ENCODE measurements around the gene IL3.
"Not testable (repeated sequence)": the region's sequence is repeated elsewhere in the genome, so short reads cannot be mapped to it uniquely, and the experiment has no call there.

IL3 gene

DNA sequence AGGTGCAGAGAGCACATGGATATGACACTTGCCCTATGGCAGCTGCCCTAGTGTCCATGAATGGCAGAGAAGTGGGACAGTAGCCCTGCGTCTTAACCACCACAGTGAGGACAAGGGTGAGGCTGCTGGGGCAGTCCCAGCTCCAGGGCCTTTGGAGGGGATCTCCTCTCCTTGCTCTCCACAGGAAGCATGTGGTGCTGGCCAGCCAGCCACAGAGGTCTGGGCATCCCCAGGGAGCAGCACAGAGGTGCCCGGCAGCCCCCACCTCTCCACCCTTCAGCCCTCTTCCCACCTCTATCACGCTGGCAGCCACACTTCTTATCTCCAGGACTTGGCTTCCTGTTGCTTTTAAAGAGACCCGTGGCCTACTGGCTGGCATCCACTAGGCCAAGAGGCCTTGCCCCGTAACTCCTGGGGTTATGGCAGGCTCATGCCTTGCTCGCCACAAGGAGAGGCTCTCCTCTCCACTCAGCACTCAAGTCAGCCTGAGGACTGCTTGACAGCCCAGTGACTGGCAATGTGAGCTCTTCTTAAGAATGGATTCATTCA, 35.0 kb downstream of the IL3 start:
- DNase-seq, result no peak

DNA sequence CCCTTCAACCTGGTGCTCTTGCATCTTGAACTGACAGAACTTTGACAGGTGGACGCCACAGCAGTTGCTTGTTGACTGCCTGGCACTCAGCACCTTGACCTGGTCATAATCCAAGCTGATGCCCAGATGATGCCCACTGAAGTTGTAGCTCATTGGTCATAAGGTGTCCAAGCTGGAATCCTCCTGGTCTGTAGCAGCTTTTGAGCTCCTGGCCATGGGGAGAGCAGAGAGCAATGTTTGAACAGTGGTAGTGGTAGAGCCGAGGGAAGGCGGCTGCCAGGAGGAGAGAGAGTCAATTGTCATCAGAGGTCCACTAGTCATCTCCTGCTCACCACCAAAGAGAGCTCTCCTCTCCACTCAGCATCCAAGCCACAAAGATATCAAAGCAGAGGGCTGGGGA, 36.4 kb downstream of the IL3 start:
- no peak for DNase-seq

- no peak for DNase-seq
Observed at GRCh38 chr5:132098151-132098594, 37.7 kb downstream of the IL3 start.

DNA sequence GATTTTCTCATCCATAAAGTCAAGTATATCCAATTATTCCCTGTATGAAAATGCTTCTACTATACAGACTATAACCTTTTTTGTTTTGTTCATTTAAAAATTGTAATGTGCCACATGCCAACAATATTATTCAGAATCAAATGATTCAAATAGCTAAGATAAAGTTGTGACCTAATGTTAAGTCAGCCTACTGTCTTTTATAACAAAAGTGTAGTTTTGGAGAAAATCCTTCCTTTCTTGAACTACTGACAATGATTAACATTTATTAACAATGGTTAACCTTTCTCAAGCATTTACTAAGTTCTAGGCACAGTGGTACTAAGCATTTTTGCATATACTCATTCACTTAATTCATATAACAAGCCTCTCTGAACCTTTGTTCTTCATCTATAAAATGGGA, 38.2 kb downstream of the IL3 start:
- no peak for DNase-seq

- DNase-seq, result peak; percentile 64
Observed at GRCh38 chr5:132099076-132099748, 38.8 kb downstream of the IL3 start.

GRCh38 chr5:132099905-132100304, 39.5 kb downstream of the IL3 start:
- DNase-seq, result no peak

DNA sequence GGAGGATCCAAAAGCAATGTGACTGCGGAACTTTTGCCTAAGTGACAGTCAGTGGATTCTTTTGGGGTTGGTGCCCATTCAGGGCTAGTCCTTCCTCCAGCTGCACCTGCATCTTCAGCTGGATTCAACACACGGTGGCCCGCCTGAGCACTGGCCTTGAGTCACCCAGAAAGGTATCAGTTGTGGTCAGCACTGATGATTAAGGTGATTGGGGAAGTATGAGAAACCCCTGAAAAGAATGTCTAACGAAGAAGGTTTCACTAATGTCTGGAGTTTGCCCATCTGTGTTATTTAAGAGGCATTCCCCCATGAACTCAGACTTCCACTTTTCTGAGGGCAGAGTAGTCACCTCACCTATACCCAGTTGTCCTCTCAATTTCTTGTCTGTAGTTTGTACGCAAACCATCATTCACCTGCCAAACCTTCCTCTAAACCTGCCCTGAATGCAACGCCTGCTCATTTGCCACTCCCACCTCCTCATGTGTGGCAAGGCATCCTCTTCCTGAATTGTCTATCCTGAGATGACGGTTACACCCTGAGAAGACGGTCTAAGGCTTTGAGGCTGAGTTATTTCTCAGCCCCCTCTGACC, 40.3 kb downstream of the IL3 start:
- DNase-seq, result peak; percentile 54

GRCh38 chr5:132101385-132101880, 41.0 kb downstream of the IL3 start:
- DNase-seq, result no peak

DNA sequence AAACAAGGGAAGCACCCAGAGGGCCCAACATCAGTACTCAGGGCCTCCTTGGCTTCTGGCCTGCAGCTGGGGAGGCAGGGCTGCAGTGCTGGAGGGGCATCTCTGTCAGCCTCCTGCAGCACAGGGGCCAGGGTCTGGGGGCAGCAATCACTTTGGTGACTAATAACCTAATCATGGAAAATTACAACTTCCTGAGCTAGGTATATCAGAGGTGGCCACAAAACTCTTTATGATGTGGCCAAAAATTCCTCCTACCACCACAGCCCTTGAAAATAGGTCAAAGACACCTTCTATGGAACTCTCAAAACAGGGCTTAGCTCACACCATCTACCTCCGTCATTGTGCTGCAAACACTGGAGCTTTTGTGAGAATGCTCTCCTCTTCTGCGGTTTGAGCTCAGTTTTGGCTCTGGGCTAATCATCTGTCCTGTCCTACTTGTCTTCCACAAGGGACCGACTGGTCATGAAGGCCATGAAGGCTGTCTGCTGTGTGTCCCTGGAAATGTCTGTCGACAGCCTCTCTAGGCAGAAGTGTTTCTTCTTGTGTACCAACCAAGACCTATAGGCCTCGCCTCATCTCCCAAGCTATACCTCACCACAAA, 41.7 kb downstream of the IL3 start:
- peak; percentile 65 for DNase-seq

DNA sequence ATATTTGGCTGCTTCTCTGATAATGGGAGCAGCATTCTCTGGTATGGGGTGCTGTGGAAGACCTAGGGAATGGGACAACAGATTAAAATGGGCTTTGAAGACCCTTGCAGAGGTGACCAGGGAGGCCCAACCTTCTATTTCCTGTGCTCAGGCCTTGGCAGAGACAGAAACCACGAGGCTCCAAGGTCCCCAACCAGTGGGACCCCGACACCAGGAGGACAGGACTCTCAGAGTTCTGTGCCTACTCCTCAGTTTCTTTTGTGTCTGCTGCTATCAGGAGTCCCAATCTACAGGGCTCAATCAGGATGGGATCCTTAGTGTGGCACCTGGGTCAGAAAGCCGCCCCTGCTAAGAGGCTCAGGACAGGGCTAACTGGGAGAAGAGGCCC, 42.5 kb downstream of the IL3 start:
- DNase-seq, result no peak

DNA sequence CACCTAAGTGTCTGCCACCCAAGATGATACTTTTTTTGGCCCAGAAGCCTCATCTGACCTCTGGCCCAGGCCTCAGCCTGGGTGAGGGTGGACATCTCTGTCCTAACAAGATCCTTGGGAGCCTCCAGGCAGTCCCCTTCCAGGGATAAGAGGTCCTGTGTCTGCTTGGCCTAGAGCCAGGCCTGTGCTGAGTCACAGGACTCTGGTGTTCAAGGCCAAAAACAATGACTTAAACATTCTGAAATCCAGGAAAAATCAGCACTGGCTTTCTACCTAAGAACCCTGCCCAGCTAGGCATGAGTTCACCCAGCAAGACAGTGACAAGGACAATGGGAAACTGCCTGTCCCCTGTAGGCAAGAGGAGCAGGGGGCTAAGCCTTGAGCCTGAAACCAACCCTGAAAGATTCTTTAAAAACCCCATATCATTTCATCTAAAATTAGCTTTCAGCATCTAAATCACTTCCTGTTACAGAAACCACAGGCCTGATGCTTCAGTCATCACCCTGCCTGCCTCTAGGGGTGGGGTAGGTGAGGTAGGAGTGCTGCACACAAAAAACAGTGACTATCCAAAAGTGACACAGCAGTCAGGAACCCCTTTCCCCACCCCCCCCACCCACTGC, 43.0 kb downstream of the IL3 start:
- peak; percentile 89 for DNase-seq

- DNase-seq, result no peak
Observed at GRCh38 chr5:132103969-132104391, 43.5 kb downstream of the IL3 start.

- DNase-seq, result peak; percentile 12
Observed at GRCh38 chr5:132104556-132104955, 44.1 kb downstream of the IL3 start.

- no peak for DNase-seq
Observed at GRCh38 chr5:132105688-132106087, 45.2 kb downstream of the IL3 start.

- DNase-seq, result not testable (repeated sequence)
Observed at GRCh38 chr5:132108495-132108894, 48.0 kb downstream of the IL3 start.

DNA sequence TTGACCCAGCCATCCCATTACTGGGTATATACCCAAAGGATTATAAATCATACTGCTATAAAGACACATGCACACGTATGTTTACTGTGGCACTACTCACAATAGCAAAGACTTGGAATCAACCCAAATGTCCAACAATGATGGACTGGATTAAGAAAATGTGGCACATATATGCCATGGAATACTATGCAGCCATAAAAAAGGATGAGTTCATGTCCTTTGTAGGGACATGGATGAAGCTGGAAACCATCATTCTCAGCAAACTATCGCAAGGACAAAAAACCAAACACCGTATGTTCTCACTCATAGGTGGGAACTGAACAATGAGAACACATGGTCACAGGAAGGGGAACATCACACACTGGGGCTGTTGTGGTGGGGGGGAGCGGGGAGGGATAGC, 48.5 kb downstream of the IL3 start:
- not testable (repeated sequence) for DNase-seq

GRCh38 chr5:132109494-132110053, 49.1 kb downstream of the IL3 start:
- DNase-seq, result no peak

DNA sequence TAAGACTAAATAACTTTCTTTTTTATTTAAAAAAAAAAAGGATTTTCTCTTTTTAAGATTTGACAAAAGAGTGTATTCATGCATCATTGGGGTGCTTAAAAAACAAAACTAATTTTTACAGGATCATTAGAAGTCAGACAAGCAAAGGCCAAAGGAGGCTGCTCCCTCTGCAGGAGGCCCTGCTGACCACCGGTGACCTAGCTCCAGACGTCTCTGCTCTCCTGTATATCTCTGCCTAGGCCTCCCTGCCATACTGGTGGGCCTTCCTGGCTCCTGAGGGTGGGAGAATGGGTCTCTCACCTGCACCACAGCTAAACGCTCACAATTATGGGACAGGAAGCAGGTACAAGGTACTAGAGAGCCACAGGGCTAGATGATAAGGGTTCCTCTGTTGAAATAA, 49.7 kb downstream of the IL3 start:
- no peak for DNase-seq

- no peak for DNase-seq
Observed at GRCh38 chr5:132110930-132111329, 50.5 kb downstream of the IL3 start.

DNA sequence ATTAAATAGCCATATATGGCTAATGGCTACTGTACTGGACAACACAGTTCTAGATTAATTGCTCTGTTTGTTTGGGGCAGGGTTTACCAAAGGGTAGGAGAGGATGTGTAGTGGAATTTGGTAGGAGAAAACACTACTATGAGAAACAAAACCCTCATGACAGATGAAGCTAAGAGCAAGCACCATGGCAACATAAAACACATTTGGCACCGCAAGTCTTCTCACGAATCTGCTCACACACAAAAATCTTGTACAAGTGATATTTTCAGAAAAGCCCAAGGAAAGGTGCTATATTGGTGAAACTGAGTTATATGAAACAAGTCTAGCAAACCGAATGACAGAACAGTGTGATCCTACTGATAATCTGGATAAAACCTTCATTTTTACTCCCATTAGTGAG, 51.7 kb downstream of the IL3 start:
- DNase-seq, result no peak

Measured in CD4-positive, alpha-beta T cell treated with Interleukin-21 for 1 hour (primary cell).